ENCODE measurements around the gene RPS24. TPM values are rescaled to one million over a fixed set of nuclear protein-coding genes. Genes with fewer than 3 reads are reported as not detected.

Gene RPS24
- total and polyA plus RNA-seq, 2 of the 13 experiments (the other 11 are each of a cell fraction or from before 2014, with no cell fraction given), result 2,690 to 3,319 TPM

DNA sequence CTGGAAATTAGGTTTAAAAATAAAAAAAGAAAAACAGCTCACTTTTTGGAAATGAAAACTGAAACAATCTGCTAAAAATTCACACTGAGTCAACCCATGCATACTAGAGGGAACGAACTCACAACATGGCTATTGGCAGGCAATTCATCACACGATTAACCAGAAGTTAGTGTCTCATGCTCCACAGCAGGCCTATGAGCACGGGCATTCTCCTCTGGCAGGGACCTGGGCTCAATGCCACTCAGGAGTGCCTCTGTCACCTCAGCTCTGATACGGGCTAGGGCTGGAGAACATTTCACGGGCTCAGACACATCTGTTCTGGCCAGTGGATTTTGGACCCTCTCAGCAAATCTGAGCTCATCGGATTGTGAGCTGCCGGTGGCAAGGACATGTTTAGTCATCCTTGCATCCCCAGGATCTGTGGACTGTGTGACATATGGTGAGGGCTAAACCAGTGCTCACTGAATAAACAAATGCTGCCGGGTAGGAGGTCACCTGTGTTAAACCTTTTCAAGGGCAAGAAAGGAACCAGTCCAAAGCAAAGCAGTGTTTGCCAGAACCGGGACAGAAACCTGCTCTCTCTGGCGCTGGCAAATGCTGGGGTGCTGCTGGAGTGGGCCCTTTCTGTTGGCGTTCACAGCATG, 44.5 kb upstream of the RPS24 start (continued):
- TF ChIP-seq, protein P1, sequence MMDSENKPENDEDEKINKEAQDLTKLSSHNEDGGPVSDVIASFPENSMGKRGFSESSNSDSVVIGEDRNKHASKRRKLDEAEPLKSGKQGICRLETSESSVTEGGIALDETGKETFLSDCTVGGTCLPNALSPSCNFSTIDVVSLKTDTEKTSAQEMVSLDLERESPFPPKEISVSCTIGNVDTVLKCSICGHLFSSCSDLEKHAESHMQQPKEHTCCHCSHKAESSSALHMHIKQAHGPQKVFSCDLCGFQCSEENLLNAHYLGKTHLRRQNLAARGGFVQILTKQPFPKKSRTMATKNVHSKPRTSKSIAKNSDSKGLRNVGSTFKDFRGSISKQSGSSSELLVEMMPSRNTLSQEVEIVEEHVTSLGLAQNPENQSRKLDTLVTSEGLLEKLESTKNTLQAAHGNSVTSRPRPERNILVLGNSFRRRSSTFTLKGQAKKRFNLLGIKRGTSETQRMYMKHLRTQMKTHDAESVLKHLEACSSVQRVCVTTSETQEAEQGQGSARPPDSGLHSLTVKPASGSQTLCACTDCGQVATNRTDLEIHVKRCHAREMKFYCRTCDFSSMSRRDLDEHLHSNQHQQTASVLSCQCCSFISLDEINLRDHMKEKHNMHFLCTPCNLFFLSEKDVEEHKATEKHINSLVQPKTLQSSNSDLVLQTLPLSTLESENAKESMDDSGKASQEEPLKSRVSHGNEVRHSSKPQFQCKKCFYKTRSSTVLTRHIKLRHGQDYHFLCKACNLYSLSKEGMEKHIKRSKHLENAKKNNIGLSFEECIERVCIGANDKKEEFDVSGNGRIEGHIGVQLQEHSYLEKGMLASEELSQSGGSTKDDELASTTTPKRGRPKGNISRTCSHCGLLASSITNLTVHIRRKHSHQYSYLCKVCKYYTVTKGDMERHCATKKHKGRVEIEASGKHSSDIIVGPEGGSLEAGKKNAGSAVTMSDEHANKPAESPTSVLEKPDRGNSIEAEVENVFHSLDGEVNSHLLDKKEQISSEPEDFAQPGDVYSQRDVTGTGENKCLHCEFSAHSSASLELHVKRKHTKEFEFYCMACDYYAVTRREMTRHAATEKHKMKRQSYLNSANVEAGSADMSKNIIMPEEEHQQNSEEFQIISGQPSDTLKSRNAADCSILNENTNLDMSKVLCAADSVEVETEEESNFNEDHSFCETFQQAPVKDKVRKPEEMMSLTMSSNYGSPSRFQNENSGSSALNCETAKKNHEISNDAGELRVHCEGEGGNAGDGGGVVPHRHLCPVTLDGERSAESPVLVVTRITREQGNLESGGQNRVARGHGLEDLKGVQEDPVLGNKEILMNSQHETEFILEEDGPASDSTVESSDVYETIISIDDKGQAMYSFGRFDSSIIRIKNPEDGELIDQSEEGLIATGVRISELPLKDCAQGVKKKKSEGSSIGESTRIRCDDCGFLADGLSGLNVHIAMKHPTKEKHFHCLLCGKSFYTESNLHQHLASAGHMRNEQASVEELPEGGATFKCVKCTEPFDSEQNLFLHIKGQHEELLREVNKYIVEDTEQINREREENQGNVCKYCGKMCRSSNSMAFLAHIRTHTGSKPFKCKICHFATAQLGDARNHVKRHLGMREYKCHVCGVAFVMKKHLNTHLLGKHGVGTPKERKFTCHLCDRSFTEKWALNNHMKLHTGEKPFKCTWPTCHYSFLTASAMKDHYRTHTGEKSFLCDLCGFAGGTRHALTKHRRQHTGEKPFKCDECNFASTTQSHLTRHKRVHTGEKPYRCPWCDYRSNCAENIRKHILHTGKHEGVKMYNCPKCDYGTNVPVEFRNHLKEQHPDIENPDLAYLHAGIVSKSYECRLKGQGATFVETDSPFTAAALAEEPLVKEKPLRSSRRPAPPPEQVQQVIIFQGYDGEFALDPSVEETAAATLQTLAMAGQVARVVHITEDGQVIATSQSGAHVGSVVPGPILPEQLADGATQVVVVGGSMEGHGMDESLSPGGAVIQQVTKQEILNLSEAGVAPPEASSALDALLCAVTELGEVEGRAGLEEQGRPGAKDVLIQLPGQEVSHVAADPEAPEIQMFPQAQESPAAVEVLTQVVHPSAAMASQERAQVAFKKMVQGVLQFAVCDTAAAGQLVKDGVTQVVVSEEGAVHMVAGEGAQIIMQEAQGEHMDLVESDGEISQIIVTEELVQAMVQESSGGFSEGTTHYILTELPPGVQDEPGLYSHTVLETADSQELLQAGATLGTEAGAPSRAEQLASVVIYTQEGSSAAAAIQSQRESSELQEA (CRISPR knock-in tag; IDR thresholded peaks at IDR 0.05; ENCODE audit: not compliant biosample characterization), result no peak
- peak; percentile 68 for TF ChIP-seq ZNF350 (CRISPR knock-in tag; IDR thresholded peaks at IDR 0.05; ENCODE audit: borderline replicate concordance, low read depth)
- no peak for TF ChIP-seq MXD4 (CRISPR knock-in tag; IDR thresholded peaks at IDR 0.05)
- TF ChIP-seq, protein P2, sequence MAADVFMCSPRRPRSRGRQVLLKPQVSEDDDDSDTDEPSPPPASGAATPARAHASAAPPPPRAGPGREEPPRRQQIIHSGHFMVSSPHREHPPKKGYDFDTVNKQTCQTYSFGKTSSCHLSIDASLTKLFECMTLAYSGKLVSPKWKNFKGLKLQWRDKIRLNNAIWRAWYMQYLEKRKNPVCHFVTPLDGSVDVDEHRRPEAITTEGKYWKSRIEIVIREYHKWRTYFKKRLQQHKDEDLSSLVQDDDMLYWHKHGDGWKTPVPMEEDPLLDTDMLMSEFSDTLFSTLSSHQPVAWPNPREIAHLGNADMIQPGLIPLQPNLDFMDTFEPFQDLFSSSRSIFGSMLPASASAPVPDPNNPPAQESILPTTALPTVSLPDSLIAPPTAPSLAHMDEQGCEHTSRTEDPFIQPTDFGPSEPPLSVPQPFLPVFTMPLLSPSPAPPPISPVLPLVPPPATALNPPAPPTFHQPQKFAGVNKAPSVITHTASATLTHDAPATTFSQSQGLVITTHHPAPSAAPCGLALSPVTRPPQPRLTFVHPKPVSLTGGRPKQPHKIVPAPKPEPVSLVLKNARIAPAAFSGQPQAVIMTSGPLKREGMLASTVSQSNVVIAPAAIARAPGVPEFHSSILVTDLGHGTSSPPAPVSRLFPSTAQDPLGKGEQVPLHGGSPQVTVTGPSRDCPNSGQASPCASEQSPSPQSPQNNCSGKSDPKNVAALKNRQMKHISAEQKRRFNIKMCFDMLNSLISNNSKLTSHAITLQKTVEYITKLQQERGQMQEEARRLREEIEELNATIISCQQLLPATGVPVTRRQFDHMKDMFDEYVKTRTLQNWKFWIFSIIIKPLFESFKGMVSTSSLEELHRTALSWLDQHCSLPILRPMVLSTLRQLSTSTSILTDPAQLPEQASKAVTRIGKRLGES (CRISPR knock-in tag; IDR thresholded peaks at IDR 0.05; ENCODE audit: borderline replicate concordance), result no peak
- TF ChIP-seq, protein P3, sequence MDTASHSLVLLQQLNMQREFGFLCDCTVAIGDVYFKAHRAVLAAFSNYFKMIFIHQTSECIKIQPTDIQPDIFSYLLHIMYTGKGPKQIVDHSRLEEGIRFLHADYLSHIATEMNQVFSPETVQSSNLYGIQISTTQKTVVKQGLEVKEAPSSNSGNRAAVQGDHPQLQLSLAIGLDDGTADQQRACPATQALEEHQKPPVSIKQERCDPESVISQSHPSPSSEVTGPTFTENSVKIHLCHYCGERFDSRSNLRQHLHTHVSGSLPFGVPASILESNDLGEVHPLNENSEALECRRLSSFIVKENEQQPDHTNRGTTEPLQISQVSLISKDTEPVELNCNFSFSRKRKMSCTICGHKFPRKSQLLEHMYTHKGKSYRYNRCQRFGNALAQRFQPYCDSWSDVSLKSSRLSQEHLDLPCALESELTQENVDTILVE (CRISPR knock-in tag; IDR thresholded peaks at IDR 0.05), result no peak
- TF ChIP-seq ZFP37 (CRISPR knock-in tag; IDR thresholded peaks at IDR 0.05; ENCODE audit: borderline replicate concordance), result peak; percentile 36; the same call in 1 of the 2 replicates
- TF ChIP-seq ZNF12 (CRISPR knock-in tag; IDR thresholded peaks at IDR 0.05), result no peak; the same call in 1 of the 2 replicates
- TF ChIP-seq ZC3H13 (CRISPR knock-in tag; IDR thresholded peaks at IDR 0.05), result no peak
- TF ChIP-seq SALL1 (CRISPR knock-in tag; IDR thresholded peaks at IDR 0.05), result peak; percentile 93
- TF ChIP-seq, protein P4, sequence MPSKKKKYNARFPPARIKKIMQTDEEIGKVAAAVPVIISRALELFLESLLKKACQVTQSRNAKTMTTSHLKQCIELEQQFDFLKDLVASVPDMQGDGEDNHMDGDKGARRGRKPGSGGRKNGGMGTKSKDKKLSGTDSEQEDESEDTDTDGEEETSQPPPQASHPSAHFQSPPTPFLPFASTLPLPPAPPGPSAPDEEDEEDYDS (CRISPR knock-in tag; IDR thresholded peaks at IDR 0.05), result peak; percentile 24; the same call in 1 of the 2 replicates
- peak; percentile 82; the same call in 1 of the 2 replicates for TF ChIP-seq ZBTB42 (CRISPR knock-in tag; IDR thresholded peaks at IDR 0.05)
- TF ChIP-seq, protein P5, sequence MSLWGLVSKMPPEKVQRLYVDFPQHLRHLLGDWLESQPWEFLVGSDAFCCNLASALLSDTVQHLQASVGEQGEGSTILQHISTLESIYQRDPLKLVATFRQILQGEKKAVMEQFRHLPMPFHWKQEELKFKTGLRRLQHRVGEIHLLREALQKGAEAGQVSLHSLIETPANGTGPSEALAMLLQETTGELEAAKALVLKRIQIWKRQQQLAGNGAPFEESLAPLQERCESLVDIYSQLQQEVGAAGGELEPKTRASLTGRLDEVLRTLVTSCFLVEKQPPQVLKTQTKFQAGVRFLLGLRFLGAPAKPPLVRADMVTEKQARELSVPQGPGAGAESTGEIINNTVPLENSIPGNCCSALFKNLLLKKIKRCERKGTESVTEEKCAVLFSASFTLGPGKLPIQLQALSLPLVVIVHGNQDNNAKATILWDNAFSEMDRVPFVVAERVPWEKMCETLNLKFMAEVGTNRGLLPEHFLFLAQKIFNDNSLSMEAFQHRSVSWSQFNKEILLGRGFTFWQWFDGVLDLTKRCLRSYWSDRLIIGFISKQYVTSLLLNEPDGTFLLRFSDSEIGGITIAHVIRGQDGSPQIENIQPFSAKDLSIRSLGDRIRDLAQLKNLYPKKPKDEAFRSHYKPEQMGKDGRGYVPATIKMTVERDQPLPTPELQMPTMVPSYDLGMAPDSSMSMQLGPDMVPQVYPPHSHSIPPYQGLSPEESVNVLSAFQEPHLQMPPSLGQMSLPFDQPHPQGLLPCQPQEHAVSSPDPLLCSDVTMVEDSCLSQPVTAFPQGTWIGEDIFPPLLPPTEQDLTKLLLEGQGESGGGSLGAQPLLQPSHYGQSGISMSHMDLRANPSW (CRISPR knock-in tag; IDR thresholded peaks at IDR 0.05; ENCODE audit: borderline replicate concordance), result no peak

Data from HepG2 (cell line).